HEK293 (cell line): ENCODE results near the gene CYTH4.

Experiments used
- CTCF ChIP-seq: fragments of 450-650 bp; formaldehyde crosslinking; IDR thresholded peaks from 2 replicates; pipeline ENCODE4 v1.5.1; 2016; ENCODE audit warnings: missing biosample characterization, missing genetic modification characterization
- ELK4 ChIP-seq: IDR thresholded peaks from 2 replicates; pipeline ENCODE4 v1.6.1; 2011; ENCODE audit warnings: mild to moderate bottlenecking, low read depth, low read length, borderline replicate concordance
- YY1 ChIP-seq: fragments of 450-650 bp; formaldehyde crosslinking; IDR thresholded peaks from 2 replicates; pipeline ENCODE4 v1.5.1; 2018; ENCODE audit warnings: missing biosample characterization, missing genetic modification characterization
- ZBTB49 ChIP-seq: fragments of 450-650 bp; formaldehyde crosslinking; IDR thresholded peaks from 2 replicates; pipeline ENCODE4 v1.5.1; 2016; ENCODE audit warnings: missing biosample characterization, missing genetic modification characterization, low read depth
- ZBTB7A ChIP-seq: fragments of 450-650 bp; formaldehyde crosslinking; IDR thresholded peaks from 2 replicates; pipeline ENCODE4 v1.5.1; 2016; ENCODE audit warnings: low read depth, missing biosample characterization, missing genetic modification characterization
- ZNF174 ChIP-seq: fragments of 450-650 bp; formaldehyde crosslinking; IDR thresholded peaks from 2 replicates; pipeline ENCODE4 v1.5.0; 2017; ENCODE audit warnings: missing biosample characterization, mild to moderate bottlenecking, missing genetic modification characterization
- ZNF184 ChIP-seq: fragments of 450-650 bp; IDR thresholded peaks from 2 replicates; pipeline ENCODE4 v1.5.1; 2018; ENCODE audit warnings: missing biosample characterization, mild to moderate bottlenecking, missing genetic modification characterization
- ZNF274 ChIP-seq, 2 experiments: fragments of 200-500 bp in 1 of 2; fragments of 450-650 bp in 1 of 2; sonication (Bioruptor generic) in 1 of 2; formaldehyde crosslinking in 1 of 2; IDR thresholded peaks; 2 replicates each; pipeline versions ENCODE4 v1.5.1 to v1.6.1; 2014 to 2016; ENCODE audit warnings: borderline replicate concordance in 1 of 2, inconsistent platforms in 1 of 2, low read length in 1 of 2, missing biosample characterization in 1 of 2, missing genetic modification characterization in 1 of 2
- TF ChIP-seq, protein P1 (sequence below): fragments of 450-650 bp; formaldehyde crosslinking; optimal IDR thresholded peaks from 2 replicates; pipeline ENCODE3; 2016; ENCODE audit warnings: missing biosample characterization, mild to moderate bottlenecking, missing genetic modification characterization
- TF ChIP-seq, protein P2 (sequence below): fragments of 450-650 bp; formaldehyde crosslinking; IDR thresholded peaks from 2 replicates; pipeline ENCODE4 v1.5.1; 2016; ENCODE audit warnings: missing biosample characterization, missing genetic modification characterization

DNA sequence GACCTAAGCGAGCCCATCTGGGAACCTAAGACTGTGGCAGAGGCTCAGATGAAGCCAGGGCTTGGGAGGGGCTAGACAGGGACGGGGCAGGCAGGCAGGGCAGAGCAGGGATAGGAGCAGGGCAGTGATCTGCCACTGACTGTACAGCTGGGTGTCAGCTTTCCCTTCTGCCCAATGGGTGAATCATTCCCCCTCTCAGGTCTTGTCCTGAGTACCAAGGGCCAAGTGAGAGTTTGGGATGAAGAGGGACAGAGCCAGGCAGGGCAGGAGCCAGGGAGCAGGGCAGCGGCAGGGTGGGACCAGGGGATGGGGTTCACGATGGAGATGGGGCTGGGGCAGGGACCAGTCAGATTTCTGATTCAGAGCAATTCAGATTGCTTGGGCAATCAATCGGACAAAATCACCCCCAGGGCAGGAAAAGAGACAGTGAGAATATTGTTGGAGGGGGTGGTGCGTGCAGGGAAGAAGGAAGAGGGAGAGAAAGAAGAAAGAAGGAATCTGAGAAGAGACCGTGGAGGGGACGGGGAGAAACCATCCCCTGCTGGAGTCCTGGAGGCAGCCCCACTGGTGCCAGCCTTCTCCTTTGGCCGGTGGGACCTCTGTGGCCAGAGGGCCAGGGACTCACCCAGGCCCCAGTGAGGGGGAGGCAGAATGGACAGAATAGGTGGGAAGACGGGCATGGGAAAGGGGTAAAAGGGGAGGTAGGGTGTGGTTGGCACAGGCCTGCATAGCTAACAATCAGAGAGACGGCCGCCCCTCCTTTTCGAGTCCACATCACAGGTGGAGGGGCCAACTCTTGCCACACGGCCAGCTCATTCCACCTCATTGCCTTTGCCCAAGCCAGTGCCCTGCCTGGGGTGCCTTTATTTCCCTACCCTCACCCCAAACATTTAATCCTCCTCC is 47.2 kb downstream of the CYTH4 start:
- TF ChIP-seq ZBTB49 (no peak), YY1 (tag by site-specific recombination) (no peak), CTCF (tag by site-specific recombination) (no peak), ELK4 (no peak), ZNF274 (IDR thresholded peaks at IDR 0.05; ENCODE audit: low read length) (no peak), ZNF274 (tag by site-specific recombination; IDR thresholded peaks at IDR 0.05; ENCODE audit: borderline replicate concordance) (no peak), ZBTB7A (tag by site-specific recombination) (no peak), ZNF174 (no peak), ZNF184 (tag by site-specific recombination) (no peak)
- TF ChIP-seq, protein P1, sequence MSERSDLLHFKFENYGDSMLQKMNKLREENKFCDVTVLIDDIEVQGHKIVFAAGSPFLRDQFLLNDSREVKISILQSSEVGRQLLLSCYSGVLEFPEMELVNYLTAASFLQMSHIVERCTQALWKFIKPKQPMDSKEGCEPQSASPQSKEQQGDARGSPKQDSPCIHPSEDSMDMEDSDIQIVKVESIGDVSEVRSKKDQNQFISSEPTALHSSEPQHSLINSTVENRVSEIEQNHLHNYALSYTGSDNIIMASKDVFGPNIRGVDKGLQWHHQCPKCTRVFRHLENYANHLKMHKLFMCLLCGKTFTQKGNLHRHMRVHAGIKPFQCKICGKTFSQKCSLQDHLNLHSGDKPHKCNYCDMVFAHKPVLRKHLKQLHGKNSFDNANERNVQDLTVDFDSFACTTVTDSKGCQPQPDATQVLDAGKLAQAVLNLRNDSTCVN (tag by site-specific recombination), result no peak
- TF ChIP-seq, protein P2, sequence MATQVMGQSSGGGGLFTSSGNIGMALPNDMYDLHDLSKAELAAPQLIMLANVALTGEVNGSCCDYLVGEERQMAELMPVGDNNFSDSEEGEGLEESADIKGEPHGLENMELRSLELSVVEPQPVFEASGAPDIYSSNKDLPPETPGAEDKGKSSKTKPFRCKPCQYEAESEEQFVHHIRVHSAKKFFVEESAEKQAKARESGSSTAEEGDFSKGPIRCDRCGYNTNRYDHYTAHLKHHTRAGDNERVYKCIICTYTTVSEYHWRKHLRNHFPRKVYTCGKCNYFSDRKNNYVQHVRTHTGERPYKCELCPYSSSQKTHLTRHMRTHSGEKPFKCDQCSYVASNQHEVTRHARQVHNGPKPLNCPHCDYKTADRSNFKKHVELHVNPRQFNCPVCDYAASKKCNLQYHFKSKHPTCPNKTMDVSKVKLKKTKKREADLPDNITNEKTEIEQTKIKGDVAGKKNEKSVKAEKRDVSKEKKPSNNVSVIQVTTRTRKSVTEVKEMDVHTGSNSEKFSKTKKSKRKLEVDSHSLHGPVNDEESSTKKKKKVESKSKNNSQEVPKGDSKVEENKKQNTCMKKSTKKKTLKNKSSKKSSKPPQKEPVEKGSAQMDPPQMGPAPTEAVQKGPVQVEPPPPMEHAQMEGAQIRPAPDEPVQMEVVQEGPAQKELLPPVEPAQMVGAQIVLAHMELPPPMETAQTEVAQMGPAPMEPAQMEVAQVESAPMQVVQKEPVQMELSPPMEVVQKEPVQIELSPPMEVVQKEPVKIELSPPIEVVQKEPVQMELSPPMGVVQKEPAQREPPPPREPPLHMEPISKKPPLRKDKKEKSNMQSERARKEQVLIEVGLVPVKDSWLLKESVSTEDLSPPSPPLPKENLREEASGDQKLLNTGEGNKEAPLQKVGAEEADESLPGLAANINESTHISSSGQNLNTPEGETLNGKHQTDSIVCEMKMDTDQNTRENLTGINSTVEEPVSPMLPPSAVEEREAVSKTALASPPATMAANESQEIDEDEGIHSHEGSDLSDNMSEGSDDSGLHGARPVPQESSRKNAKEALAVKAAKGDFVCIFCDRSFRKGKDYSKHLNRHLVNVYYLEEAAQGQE (tag by site-specific recombination), result no peak
